Hepatocyte (in vitro differentiated cells): ENCODE data around the gene RAB5A. TPM values are rescaled to one million over a fixed set of nuclear protein-coding genes. Genes with fewer than 3 reads are reported as not detected.
"Not testable (repeated sequence)": the region's sequence is repeated elsewhere in the genome, so short reads cannot be mapped to it uniquely, and the experiment has no call there.

Experiments
- DNase-seq: peaks from one replicate; pipeline ENCODE4 v3.0.0-alpha.2; 2016; ENCODE audit warnings: low spot score
- H2AFZ ChIP-seq: fragments of 200-600 bp; sonication (generic); 2 replicates; pipeline ENCODE4 v1.6.0; 2016; ENCODE audit warnings: antibody characterized with exemption, mild to moderate bottlenecking
- H3K27ac ChIP-seq: fragments of 200-600 bp; sonication (generic); 2 replicates; pipeline ENCODE4 v1.5.1; 2016; ENCODE audit warnings: mild to moderate bottlenecking
- H3K27me3 ChIP-seq: fragments of 200-600 bp; sonication (generic); 2 replicates; pipeline ENCODE4 v1.6.1; 2016
- H3K36me3 ChIP-seq: fragments of 200-600 bp; sonication (generic); replicated peaks from 2 replicates; pipeline ENCODE4 v1.5.1; 2016; ENCODE audit warnings: low read depth; ENCODE audit not compliant: insufficient read depth
- H3K4me1 ChIP-seq: fragments of 200-600 bp; sonication (generic); 2 replicates; pipeline ENCODE4 v1.5.1; 2016; ENCODE audit warnings: mild to moderate bottlenecking, moderate library complexity; ENCODE audit not compliant: insufficient read depth
- H3K4me2 ChIP-seq: fragments of 200-600 bp; sonication (generic); 2 replicates; pipeline ENCODE4 v1.6.0; 2016
- H3K4me3 ChIP-seq: fragments of 200-600 bp; sonication (generic); 2 replicates; pipeline ENCODE4 v1.5.1; 2016; ENCODE audit warnings: mild to moderate bottlenecking
- H3K79me2 ChIP-seq: fragments of 200-600 bp; sonication (generic); 2 replicates; pipeline ENCODE4 v1.6.0; 2017; ENCODE audit warnings: mild to moderate bottlenecking
- H3K9me2 ChIP-seq: fragments of 200-600 bp; sonication (generic); replicated peaks from 2 replicates; pipeline ENCODE4 v1.6.0; 2017; ENCODE audit warnings: mild to moderate bottlenecking; ENCODE audit not compliant: insufficient read depth
- H3K9me3 ChIP-seq: fragments of 200-600 bp; sonication (generic); 2 replicates; pipeline ENCODE4 v1.5.1; 2016; ENCODE audit warnings: low read depth, mild to moderate bottlenecking
- H4K20me1 ChIP-seq: fragments of 200-600 bp; sonication (generic); 2 replicates; pipeline ENCODE4 v1.6.0; 2016; ENCODE audit warnings: mild to moderate bottlenecking; ENCODE audit not compliant: insufficient read depth, poor library complexity, severe bottlenecking
- CTCF ChIP-seq: fragments of 200-600 bp; sonication (generic); IDR thresholded peaks from 2 replicates; pipeline ENCODE4 v1.5.1; 2016; ENCODE audit warnings: antibody characterized with exemption, mild to moderate bottlenecking; ENCODE audit not compliant: poor library complexity
- EZH2 ChIP-seq: fragments of 200-600 bp; sonication (generic); IDR thresholded peaks from 2 replicates; pipeline ENCODE4 v1.6.1; 2016; ENCODE audit warnings: antibody characterized with exemption, mild to moderate bottlenecking, borderline replicate concordance
- EZH2phosphoT487 ChIP-seq: fragments of 200-600 bp; sonication (generic); IDR thresholded peaks from one replicate; pipeline ENCODE4 v1.6.1; 2018; ENCODE audit warnings: antibody characterized with exemption, mild to moderate bottlenecking, low read depth, moderate library complexity; ENCODE audit not compliant: unreplicated experiment, severe bottlenecking
- WGBS: methylation state at CpG from one replicate; pipeline ENCODE4 v1.1.6; 2016; ENCODE audit warnings: low lambda C conversion rate; ENCODE audit errors: missing lambda C conversion rate; 5-methylcytosine and 5-hydroxymethylcytosine counted together
- polyA plus RNA-seq: library from polyadenylated mRNA; unstranded; fragments of >200 nt; fragmentation: Nextera tagmentation; extraction: Ambion mirVana; gene quantifications from 2 replicates; pipeline ENCODE4 v1.2.1, GENCODE V29; 2016
- total RNA-seq: library from RNA; depleted of rRNA; stranded (reverse); fragments of >200 nt; gene quantifications from 2 replicates; pipeline ENCODE4 v1.2.3, GENCODE V29; 2014

Gene RAB5A
- total RNA-seq: 72.2 and 87.2 TPM in 2 replicates
- polyA plus RNA-seq: 76.1 and 78.3 TPM in 2 replicates

GRCh38 chr3:19946832-19947548 is at the start of gene RAB5A:
RAB5A (plus strand) TSS chr3:19947097; CDS start chr3:19950899, 3,802 bp downstream.
- WGBS: under 1% methylated on average over 39 of the region's 73 CpGs
- Histone ChIP-seq H3K27me3 (no peaks in the 10 kb centered on the region), H4K20me1 (peaks cover 39% of the 10 kb centered on the region), H3K9me3 (no peaks in the 10 kb centered on the region), H3K4me3 (peak within 1 kb of the TSS; percentile 73), H3K27ac (peak within 1 kb of the TSS; percentile 99), H3K4me2 (peak within 1 kb of the TSS; percentile 83), H3K79me2 (peaks cover 46% of the 10 kb centered on the region), H3K4me1 (peaks cover 11% of the 10 kb centered on the region), H3K36me3 (no peaks in the 10 kb centered on the region), H3K9me2 (no peaks in the 10 kb centered on the region), H2AFZ (peak within 1 kb of the TSS; percentile 79)
- peak; percentile 99 for DNase-seq
- TF ChIP-seq EZH2 (no peak), EZH2phosphoT487 (no peak), CTCF (no peak)

GRCh38 chr3:19898721-19899120 is 48.2 kb upstream of the RAB5A start:
- H3K9me3 ChIP-seq: no peaks in the 10 kb centered on the region
- 27% methylated on average over 2 of the region's 2 CpGs for WGBS
- no peaks in the 10 kb centered on the region for H3K79me2 ChIP-seq
- peaks cover 7% of the 10 kb centered on the region for H3K4me1 ChIP-seq
- DNase-seq: no peak
- no peak overlapping the region for H2AFZ ChIP-seq
- no peaks in the 10 kb centered on the region for H3K9me2 ChIP-seq
- H3K36me3 ChIP-seq: no peaks in the 10 kb centered on the region
- no peak overlapping the region for H3K27ac ChIP-seq
- H4K20me1 ChIP-seq: no peaks in the 10 kb centered on the region
- H3K27me3 ChIP-seq: no peaks in the 10 kb centered on the region
- H3K4me2 ChIP-seq: peak overlapping the region; percentile 21
- TF ChIP-seq EZH2phosphoT487: no peak
- TF ChIP-seq CTCF: no peak
- TF ChIP-seq EZH2: no peak
- H3K4me3 ChIP-seq: no peak overlapping the region

- Histone ChIP-seq H3K36me3 (no peaks in the 10 kb centered on the region), H3K9me2 (no peaks in the 10 kb centered on the region), H3K4me1 (peaks cover 7% of the 10 kb centered on the region), H2AFZ (no peak overlapping the region), H3K4me2 (no peak overlapping the region), H3K27me3 (no peaks in the 10 kb centered on the region), H3K79me2 (no peaks in the 10 kb centered on the region), H3K4me3 (no peak overlapping the region), H3K27ac (no peak overlapping the region), H4K20me1 (no peaks in the 10 kb centered on the region), H3K9me3 (no peaks in the 10 kb centered on the region)
- TF ChIP-seq EZH2: no peak
- no peak for TF ChIP-seq EZH2phosphoT487
- TF ChIP-seq CTCF: no peak
- 96% methylated on average over 2 of the region's 2 CpGs for WGBS
- DNase-seq: no peak
Measured at GRCh38 chr3:19899264-19899663, 47.6 kb upstream of the RAB5A start.

- H2AFZ ChIP-seq, H3K4me1 ChIP-seq, H3K27me3 ChIP-seq, H3K36me3 ChIP-seq, H3K9me2 ChIP-seq, DNase-seq, H4K20me1 ChIP-seq, H3K4me3 ChIP-seq, H3K9me3 ChIP-seq, H3K79me2 ChIP-seq, H3K4me2 ChIP-seq, H3K27ac ChIP-seq: not testable (repeated sequence)
- WGBS: 86% methylated on average over 7 of the region's 7 CpGs
Measured at GRCh38 chr3:19899833-19900232, 47.1 kb upstream of the RAB5A start.
